ENCODE measurements around the gene GORASP1. TPM values are rescaled to one million over a fixed set of nuclear protein-coding genes. Genes with fewer than 3 reads are reported as not detected.

Gene GORASP1
- total RNA-seq, 1 experiment from 2014 or later, result 39.4 TPM

- Histone ChIP-seq H3K4me1 (ENCODE audit: control insufficient read depth, insufficient read depth, low read length) (peaks cover 54% of the 10 kb centered on the region), H3K9me3 (ENCODE audit: control insufficient read depth, insufficient read depth, low read depth, low read length) (no peaks in the 10 kb centered on the region), H3K27ac (ENCODE audit: low read length) (peak overlapping the region; percentile 79), H3K27me3 (ENCODE audit: control insufficient read depth, insufficient read depth, low read length) (no peaks in the 10 kb centered on the region), H3K36me3 (ENCODE audit: control insufficient read depth, insufficient read depth, low read length) (no peaks in the 10 kb centered on the region; the same call in 1 of the 2 replicates), H3K4me3 (ENCODE audit: low read depth in 2 of 2, low read length in 2 of 2) (peak overlapping the region in 1 of 2 experiments; percentile 24; a peak in 1 of 4 replicates)
- BruUV-seq (replicated peaks), result no TSS peak
- TF ChIP-seq TCF7L2 (IDR thresholded peaks at IDR 0.05; ENCODE audit: low read depth, low read length), result no peak
- TF ChIP-seq SIN3A (IDR thresholded peaks at IDR 0.05; ENCODE audit: borderline replicate concordance, insufficient read depth, low read depth, low read length), result no peak
- no peak for TF ChIP-seq CTCF (IDR thresholded peaks at IDR 0.05)
- TF ChIP-seq REST (IDR thresholded peaks at IDR 0.05; ENCODE audit: insufficient read depth in 1 of 2, low read depth in 2 of 2, low read length in 1 of 2), result no peak
- no peak for TF ChIP-seq POLR2AphosphoS5 (IDR thresholded peaks at IDR 0.05; ENCODE audit: low read depth, low read length)
- in situ Hi-C loops (cut with HindIII; ENCODE audit: low pct_unique_long_range_greater_than_20kb, low sequenced_read_pairs) (no loop called here), intact Hi-C loops (cut with micrococcal nuclease; ENCODE audit: unreplicated experiment) (no loop called here)
- CTCF ChIA-PET, result no interaction called here
- POLR2A ChIA-PET, result interaction anchor here (0.6 kb wide), 1 partner anchor 1339 kb away, joined by 3 read pairs; no protein-coding TSS in a partner anchor
- no peak for DNase-seq (ENCODE audit: low read depth, low spot score)
- no peak for ATAC-seq
Observed at GRCh38 chr3:39147711-39148434, 40.4 kb upstream of the GORASP1 start.

- Histone ChIP-seq H3K36me3 (ENCODE audit: control insufficient read depth, insufficient read depth, low read length) (no peaks in the 10 kb centered on the region; the same call in 1 of the 2 replicates), H3K27ac (ENCODE audit: low read length) (peak overlapping the region; percentile 79)
Observed at GRCh38 chr3:39146611-39147591, 39.5 kb upstream of the GORASP1 start.

More at GRCh38 chr3:39146611-39147591, 39.5 kb upstream of the GORASP1 start:
- Histone ChIP-seq H3K9me3 (ENCODE audit: control insufficient read depth, insufficient read depth, low read depth, low read length) (no peaks in the 10 kb centered on the region), H3K27me3 (ENCODE audit: control insufficient read depth, insufficient read depth, low read length) (no peaks in the 10 kb centered on the region), H3K4me3 (ENCODE audit: low read depth in 2 of 2, low read length in 2 of 2) (peak overlapping the region in 1 of 2 experiments; percentile 24; a peak in 1 of 4 replicates), H3K4me1 (ENCODE audit: control insufficient read depth, insufficient read depth, low read length) (peaks cover 53% of the 10 kb centered on the region)
- ATAC-seq (peak; percentile 78), DNase-seq (ENCODE audit: low read depth, low spot score) (peak; percentile 67)
- ChIA-PET CTCF (no interaction called here), POLR2A (interaction anchor here (0.6 kb wide), 1 partner anchor 1340 kb away, joined by 3 read pairs; no protein-coding TSS in a partner anchor)
- in situ Hi-C loops (cut with HindIII; ENCODE audit: low pct_unique_long_range_greater_than_20kb, low sequenced_read_pairs) (no loop called here), intact Hi-C loops (cut with micrococcal nuclease; ENCODE audit: unreplicated experiment) (no loop called here)
- TF ChIP-seq CTCF (IDR thresholded peaks at IDR 0.05) (no peak), SIN3A (IDR thresholded peaks at IDR 0.05; ENCODE audit: borderline replicate concordance, insufficient read depth, low read depth, low read length) (no peak), POLR2AphosphoS5 (IDR thresholded peaks at IDR 0.05; ENCODE audit: low read depth, low read length) (no peak), REST (IDR thresholded peaks at IDR 0.05; ENCODE audit: insufficient read depth in 1 of 2, low read depth in 2 of 2, low read length in 1 of 2) (no peak), TCF7L2 (IDR thresholded peaks at IDR 0.05; ENCODE audit: low read depth, low read length) (no peak)
- no TSS peak for BruUV-seq (replicated peaks)
